C1 segment of cervical spinal cord (tissue), 14 donors: ENCODE results near the gene TTYH3.

ENCODE experiments used
- DNase-seq, 14 donors: peaks; one replicate each; lab custom pipeline; 2025; lab: John Stamatoyannopoulos, UW

TTYH3 gene

GRCh38 chr7:2646680-2647571 is 15.1 kb downstream of the TTYH3 start:
- DNase-seq = no peak

DNA sequence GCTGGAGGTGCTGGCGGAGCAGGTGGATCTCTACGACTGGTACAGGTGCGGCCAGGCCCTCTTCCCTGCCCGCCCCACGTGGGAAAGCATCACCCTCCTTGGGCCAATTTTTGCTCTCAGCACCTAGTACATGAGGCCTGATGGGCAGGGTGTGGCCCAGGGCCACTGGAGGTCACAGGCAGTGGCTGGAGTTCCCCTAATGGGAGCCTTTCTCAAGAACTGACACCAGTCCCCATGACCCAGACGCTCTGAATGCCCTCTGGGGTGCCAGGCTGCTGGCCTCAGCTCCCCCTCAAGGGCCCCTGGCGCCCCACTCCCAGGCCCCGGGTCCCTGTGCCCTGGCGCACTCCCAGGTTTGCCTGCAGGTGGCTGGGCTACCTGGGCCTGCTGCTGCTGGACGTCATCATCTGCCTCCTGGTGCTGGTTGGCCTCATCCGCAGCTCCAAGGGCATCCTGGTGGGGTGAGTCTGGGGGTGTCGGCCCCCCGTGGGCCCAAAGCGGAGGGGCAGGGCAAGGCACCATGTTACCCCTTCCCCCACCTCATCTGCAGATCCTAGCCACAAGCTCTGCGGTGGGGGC is 15.9 kb downstream of the TTYH3 start:
- DNase-seq = no peak

DNA sequence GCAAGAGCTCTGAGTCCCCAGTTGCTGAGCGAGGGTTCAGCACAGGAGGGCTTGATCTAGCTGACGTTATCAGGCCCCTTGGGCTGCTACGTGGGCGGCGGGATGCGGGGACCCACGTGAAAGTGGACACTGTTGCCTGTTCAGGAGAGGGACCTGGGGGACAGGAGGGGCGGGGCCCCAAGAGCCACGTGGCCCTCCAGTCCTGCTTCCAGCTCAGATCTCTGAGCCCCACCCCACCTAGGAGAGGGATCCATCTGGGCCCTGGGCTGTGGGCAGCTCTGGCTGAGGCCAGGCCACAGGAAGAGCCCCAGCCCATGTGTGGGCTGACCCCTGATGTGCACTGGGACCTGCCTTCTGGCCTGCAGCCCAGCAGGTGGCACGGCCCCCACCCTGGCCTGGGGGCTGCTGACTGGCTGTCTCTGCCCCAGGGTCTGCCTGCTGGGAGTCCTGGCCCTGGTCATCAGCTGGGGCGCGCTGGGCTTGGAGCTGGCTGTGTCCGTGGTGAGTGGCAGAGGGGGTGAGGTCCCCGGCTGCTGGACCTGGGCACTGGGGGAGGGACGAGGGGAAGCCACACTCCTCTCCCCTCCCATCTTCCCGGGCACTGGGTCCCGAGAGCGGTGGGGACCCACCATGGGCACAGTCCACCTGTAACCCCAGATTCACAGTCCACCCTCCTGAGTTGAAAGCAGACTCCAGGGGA is 17.5 kb downstream of the TTYH3 start:
- no peak for DNase-seq

DNA sequence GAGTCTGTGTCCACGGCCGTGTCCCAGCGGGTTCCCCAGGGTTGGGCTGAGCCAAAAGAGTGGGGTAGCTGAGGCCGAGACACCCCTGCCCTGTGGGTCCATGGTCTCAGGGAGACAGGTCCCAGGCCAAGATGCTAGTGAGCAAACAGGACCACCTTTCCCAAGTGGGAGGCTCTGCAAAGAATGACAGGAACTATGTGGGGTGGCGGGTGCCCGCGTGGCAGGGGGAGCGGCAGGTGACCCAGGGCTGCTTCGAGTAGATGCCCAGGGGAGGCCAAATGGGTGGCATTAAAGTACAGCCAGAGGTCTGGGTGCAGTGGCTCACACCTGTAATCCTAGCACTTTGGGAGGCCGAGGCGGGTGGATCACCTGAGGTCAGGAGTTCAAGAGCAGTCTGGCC is 18.2 kb downstream of the TTYH3 start:
- DNase-seq = no peak

GRCh38 chr7:2650451-2650850 is 18.7 kb downstream of the TTYH3 start:
- DNase-seq = no peak

DNA sequence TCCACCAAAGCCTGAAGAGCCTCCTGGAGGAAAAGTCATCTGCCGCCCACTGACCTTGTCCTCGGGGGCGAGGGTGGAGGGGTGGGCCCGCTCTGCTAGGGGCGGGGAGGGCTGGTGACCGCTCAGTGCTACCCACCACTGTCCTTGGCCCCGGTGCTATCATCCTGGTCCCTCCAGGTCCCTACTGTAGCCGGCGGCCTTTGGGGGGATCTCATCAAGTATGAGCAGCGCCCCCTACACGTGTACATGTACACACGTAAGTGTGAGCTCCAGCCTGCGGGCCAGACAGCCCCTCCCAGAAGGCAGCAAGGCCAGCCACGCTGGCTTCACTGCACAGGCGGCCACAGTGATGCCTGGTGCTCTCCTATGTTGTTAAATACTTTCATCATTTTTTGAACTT is 19.6 kb downstream of the TTYH3 start:
- DNase-seq = no peak

DNA sequence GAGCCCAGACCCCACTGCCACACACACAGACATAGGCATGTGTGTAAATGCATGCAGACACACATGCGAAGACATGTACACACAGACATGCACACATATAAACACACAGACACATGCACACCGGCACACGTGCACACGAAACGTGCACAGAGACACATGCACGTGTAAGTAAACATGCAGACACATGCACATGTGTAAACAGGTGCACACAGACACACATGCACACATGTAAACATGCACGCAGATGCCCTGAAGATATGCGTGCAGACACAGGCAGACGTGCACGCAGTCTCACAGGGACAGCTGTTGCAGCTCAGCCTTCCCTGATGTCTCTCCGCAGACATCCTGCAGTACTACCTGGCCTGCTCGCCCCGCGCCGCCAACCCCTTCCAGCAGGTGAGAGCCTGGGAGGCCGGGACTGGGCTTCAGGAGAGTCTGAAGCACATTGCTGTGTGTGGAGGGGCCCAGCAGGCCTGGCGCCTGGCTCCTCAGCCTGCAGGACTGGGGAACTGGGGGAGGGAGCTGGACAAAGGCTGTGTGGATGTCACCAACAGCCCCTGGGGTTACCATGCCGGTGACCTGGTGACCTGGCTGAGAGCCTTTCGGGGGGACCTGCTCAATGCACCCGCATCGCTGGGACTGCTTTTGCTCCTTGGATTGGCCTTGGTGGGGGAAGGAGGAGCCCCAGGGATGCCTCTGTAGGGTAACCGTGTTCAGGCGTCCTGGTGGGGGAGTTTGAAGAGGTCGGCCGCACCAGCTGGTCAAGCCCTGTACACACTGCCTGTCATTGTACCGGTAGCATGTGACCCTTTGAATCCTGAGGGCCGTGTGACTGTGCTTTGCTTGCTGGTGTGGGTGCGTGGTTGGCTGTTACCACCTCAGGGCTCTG is 20.3 kb downstream of the TTYH3 start:
- DNase-seq = no peak

GRCh38 chr7:2652736-2653060 is 20.9 kb downstream of the TTYH3 start:
- DNase-seq = no peak

GRCh38 chr7:2654059-2654458 is 22.3 kb downstream of the TTYH3 start:
- DNase-seq = no peak

DNA sequence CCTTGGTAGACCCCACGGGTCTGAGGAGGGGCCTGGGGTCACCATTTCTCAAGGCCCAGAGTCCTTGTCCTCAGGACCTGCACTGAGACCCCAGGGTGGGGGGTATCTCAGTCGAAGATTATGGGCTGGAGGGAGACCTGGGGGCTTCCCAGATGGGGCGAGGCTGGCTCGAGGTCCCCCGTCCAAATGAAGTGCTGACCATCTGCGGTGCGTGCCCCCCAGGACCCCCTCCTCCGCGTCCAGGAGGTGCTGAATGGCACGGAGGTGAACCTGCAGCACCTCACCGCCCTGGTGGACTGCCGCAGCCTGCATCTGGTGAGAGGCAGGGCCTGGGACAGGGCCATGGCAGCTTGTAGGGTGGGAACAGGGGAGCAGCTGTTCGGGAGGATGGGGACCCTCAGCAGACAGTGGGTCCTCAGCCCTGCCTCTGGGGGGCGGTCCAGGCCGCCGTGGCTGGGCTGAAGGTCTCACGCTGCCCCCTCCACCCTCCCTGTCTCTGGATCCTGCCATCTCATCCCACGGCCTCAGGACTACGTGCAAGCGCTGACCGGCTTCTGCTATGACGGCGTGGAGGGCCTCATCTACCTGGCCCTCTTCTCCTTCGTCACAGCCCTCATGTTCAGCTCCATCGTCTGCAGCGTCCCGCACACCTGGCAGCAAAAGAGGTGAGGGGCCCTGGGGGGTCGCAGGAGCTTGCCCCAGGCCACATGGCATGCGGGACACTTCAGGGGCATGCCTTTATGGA is 24.3 kb downstream of the TTYH3 start:
- no peak for DNase-seq

GRCh38 chr7:2657208-2657607 is 25.4 kb downstream of the TTYH3 start:
- no peak for DNase-seq

DNA sequence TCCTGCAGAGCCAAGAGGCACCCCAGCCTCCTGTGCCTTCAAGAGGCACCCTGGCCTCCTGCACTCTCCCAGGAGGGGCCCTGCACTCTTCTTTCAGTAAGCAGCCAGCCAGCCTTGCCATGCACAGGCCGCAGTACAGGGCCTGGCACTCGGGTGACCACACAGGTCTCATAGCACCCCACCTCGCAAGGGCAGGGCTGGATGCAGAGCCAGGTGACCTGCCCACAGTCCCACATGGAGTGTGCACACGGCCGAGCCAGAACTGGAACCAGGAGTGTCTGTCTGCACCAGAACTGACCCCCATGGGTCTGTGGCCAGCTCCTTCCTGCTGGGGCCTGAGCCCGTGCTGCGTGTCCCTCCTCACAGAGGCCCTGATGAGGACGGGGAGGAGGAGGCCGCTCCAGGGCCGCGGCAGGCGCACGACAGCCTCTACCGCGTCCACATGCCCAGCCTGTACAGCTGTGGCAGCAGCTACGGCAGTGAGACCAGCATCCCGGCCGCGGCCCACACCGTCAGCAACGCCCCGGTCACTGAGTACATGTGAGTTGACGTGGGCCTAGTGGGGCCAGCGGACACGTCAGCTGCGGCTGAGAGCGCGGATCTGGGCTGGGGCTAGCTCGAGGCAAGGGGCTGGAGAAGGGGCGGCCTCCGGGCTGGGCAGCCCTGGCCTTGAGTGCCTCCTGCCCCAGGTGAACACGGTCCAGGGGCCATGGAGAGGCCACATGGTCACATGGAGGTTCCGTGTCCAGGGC is 26.3 kb downstream of the TTYH3 start:
- no peak for DNase-seq

GRCh38 chr7:2658941-2659340 is 27.2 kb downstream of the TTYH3 start:
- DNase-seq = no peak

DNA sequence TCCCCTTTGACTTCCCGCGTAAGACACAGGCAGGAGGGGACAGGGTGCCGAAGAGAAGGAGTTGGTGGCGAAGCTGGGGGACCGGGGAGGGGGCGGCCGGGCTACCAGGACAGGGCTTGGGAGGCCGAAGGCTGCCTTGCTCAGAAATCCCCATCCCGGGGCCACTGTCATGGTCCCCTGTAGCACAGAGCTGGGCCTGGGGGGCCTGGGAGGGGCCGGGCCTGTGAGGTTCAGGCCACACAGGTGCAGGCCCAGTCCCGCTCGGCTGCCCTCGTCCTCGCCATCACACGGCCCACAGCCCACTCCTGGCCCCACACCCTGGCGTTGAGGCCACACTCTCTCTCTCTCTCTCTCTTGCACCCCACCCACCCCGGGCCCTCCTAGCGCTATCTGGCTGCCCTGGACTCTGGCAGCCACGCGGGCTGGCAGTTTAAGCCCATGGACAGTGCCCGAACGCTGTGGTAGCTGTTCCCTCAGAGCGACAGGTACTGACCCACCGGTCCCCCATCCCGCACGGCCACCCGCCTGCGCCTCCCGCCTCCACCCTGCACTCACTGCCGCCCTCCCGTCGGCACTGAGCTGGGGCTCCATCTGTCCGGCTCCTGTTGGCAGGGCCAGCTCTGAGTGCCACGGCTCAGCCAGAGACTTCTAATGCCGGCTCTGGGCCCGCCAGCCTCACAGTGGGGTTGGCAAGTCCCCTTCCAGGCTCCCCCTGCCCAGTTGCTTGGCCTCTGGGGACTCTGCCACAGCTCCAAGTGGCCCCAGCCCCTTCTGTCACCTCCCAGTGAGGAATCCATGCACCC is 28.0 kb downstream of the TTYH3 start:
- peak in 2 of 14 donors; percentile 47 to 66 for DNase-seq

GRCh38 chr7:2660359-2661095 is 28.7 kb downstream of the TTYH3 start:
- no peak for DNase-seq

DNA sequence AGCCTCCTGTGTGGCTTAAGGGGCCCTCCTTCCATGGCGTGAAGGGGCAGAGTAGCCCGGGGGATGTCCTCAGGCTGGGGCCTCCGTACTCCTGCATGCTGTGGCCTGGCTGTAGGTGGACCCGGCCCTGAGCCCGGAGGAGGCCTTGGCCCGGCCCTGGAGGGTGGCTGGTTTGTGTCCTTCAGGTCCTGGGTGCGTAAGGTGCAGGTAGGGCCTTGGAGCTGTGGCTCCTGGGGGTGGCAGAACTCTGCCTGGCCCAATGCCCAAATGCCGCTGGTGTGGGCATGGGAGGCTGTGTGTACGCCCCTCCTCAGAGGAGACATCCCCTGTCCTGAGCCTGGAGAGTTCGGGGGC is 29.3 kb downstream of the TTYH3 start:
- DNase-seq = no peak

GRCh38 chr7:2661602-2662272 is 30.0 kb downstream of the TTYH3 start:
- DNase-seq = peak in 1 of 14 donors; percentile 13
